Fibroblast of pulmonary artery (primary cell): ENCODE results near the gene KAT6B.
A peak's percentile ranks its signal among the peaks of the same experiment; 100 is the strongest.

Source experiments
- DNase-seq: peaks from one replicate; pipeline ENCODE4 v3.0.0-alpha.2; 2010; ENCODE audit warnings: low read depth
- H3K4me3 ChIP-seq: replicated peaks from 2 replicates; pipeline ENCODE4 v1.5.1; 2011; ENCODE audit warnings: low read depth, mild to moderate bottlenecking, control low read depth, low read length, moderate library complexity
- TF ChIP-seq, protein P1 (sequence below): IDR thresholded peaks from 2 replicates; pipeline ENCODE4 v1.5.1; 2011; ENCODE audit warnings: mild to moderate bottlenecking, control low read depth, low read length, inconsistent platforms; ENCODE audit errors: missing control alignments

Gene KAT6B

DNA sequence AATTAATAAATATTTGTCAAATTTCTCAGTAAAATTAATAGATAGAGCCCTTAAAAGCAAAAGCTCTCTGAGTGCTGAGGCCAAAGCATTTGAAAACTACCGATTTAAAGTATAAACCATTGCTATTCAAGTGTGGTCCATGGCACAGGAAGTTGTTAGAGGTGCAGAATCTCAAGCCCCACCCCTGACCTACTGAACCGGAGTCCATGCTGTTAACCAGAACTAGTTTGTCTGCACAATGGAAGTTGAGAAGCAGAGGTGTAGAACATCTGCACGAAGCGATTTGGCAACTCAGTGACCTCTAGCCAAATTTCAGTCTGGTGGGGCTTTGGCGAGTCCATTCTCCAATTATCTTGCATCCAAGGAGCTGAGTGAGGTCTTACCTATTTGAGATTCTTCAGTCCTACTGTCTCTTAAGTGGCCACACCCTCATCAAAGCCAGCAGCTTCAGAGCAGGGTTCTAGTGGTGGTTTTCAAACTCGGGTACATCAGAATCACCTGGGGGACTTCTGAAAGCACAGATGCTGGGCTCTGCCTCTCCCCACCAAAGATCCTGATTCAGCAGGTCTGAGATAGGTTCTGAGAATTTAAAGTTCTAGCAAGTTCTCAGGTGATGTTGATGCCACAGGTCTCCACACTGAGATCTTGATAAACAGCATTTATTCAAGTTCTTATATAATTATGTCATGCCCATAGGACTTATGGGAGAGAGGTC, 188.3 kb downstream of the KAT6B start:
- no peak for DNase-seq
- TF ChIP-seq, protein P1, sequence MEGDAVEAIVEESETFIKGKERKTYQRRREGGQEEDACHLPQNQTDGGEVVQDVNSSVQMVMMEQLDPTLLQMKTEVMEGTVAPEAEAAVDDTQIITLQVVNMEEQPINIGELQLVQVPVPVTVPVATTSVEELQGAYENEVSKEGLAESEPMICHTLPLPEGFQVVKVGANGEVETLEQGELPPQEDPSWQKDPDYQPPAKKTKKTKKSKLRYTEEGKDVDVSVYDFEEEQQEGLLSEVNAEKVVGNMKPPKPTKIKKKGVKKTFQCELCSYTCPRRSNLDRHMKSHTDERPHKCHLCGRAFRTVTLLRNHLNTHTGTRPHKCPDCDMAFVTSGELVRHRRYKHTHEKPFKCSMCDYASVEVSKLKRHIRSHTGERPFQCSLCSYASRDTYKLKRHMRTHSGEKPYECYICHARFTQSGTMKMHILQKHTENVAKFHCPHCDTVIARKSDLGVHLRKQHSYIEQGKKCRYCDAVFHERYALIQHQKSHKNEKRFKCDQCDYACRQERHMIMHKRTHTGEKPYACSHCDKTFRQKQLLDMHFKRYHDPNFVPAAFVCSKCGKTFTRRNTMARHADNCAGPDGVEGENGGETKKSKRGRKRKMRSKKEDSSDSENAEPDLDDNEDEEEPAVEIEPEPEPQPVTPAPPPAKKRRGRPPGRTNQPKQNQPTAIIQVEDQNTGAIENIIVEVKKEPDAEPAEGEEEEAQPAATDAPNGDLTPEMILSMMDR, result no peak
- no peak overlapping the region for H3K4me3 ChIP-seq

DNA sequence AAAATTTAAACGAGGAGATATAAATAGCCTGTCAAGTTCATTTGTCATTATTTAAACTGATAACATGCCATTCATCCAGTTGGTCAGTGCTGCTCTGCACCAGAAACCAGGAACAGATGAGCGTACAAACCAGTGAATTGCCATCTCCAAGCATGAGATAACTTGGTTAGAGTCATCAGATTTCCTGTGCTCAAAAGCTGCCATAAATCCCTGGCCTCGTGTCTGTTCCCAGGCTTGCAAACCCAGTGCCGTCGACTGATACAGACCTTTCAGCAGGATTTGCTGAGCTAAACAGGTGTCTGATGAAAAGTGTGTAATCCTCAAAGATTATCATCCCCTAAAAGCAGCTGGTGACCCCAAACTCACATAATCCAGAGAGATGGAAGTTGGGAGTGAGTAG, 189.0 kb downstream of the KAT6B start:
- TF ChIP-seq, protein P1, result no peak
- no peak overlapping the region for H3K4me3 ChIP-seq
- no peak for DNase-seq

DNA sequence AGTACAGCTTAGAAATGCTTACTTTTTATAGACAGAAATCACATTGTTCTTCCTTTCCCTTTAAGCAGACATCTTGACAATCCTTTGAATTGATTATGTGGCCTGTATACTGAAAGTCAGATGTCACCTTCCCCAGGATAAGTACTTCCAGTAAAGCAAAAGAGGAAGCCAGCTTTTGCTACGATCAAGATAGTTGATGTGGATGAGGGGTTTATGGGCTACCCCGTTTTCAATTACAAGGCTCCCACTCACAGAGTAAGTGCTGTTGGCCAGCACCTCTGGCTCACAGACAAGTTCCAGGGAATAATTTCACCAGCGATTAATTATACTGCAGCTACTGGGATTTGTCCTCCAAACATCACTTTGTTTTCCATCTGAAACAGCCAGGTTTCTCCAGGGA, 189.9 kb downstream of the KAT6B start:
- DNase-seq, result no peak
- TF ChIP-seq, protein P1, result no peak

DNA sequence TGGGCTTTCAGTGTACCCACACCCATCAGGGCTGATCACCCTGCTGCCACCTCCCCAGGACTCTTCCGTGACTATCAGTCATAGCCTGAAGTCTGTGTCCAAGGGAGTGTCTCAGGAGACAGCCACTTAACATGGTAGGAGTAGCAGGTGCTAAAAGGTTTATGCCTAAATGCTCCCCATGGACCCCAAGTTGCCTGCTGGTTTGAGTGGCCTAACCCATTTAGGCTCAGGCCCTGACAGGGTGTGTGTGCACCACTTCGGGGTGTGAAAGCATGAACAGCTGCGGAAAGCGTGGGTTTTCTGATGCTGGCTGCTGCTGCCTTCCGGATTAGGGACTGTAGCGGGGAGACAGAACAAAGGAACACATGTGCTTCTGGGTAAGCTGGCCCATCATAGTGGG, 191.9 kb downstream of the KAT6B start:
- TF ChIP-seq, protein P1, result no peak
- DNase-seq, result no peak
- H3K4me3 ChIP-seq, result no peak overlapping the region

More for the DNA sequence above, 189.9 kb downstream of the KAT6B start:
- no peak overlapping the region for H3K4me3 ChIP-seq

DNA sequence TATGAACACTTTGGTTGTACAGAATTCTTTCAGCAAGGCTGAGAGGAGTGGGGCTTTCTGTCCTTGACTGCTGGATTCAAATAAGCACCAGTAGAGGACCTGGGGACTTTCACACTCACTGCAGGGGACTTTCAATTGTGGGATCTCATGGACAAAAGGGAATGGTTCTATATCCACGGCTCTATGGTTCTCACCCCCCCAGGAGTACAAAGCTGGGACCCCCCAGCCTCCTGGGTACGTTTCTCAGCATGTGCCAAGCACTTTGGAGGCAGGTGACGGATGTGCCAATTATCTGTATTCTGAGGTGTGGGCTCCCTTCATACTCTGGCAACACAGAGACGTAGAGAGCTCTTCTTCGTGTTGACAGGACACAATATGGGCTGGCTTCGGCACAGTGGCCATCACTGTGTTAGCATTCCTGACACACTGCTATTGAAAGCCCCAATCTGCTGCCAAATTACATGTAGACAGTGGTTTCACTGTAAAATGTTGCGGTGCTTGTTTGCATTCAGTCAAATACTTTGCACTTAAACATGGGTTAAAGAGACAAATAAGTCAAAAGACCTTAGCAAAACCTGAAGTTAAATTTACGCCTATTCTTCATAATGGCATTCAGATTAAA, 192.4 kb downstream of the KAT6B start:
- TF ChIP-seq, protein P1, result no peak
- no peak for DNase-seq

DNA sequence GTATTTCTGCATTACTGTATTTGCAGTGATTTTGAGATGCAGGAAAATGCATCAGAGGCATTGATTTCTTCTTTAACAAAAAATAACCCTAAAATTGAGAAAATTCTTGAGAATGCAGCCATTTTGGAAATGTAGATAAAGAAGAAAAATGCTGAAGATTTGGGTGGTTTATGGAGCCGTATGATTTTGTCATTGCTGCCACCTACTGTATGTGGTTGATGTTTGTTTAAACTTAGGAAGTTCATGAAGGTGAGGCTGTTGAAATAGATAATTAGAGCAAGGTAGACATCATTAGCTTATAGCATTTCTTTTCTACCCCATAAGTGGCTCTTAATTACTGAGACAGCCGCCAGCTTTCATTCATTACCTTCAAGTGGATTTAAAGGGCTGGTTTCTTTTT, 193.0 kb downstream of the KAT6B start:
- H3K4me3 ChIP-seq, result no peak overlapping the region
- TF ChIP-seq, protein P1, result peak; percentile 45
- DNase-seq, result peak; percentile 65

More for the DNA sequence above, 192.4 kb downstream of the KAT6B start:
- no peak overlapping the region for H3K4me3 ChIP-seq
